ENCODE results near the gene OR6B3. TPM values are rescaled to one million over a fixed set of nuclear protein-coding genes. Genes with fewer than 3 reads are reported as not detected.

OR6B3 gene
- total and polyA plus RNA-seq, 4 donors: not detected

- no peak for DNase-seq (ENCODE audit: low spot score)
- H3K36me3 ChIP-seq (ENCODE audit: control insufficient read depth in 4 of 4, insufficient read depth in 3 of 4, low read depth in 1 of 4, low read length in 3 of 4): no peaks in the 10 kb centered on the region
- no peak for TF ChIP-seq FOXA1 (IDR thresholded peaks at IDR 0.05)
- TF ChIP-seq NR2F2 (IDR thresholded peaks at IDR 0.05): no peak
- TF ChIP-seq HNF4G (IDR thresholded peaks at IDR 0.05): no peak
- no peak for TF ChIP-seq REST (IDR thresholded peaks at IDR 0.05)
- TF ChIP-seq RXRA (IDR thresholded peaks at IDR 0.05): no peak
- no peak for TF ChIP-seq MAX (IDR thresholded peaks at IDR 0.05)
- no peak for TF ChIP-seq RAD21 (IDR thresholded peaks at IDR 0.05)
- TF ChIP-seq YY1 (IDR thresholded peaks at IDR 0.05): no peak
- TF ChIP-seq ATF3 (IDR thresholded peaks at IDR 0.05): no peak
- no peak for TF ChIP-seq GABPA (IDR thresholded peaks at IDR 0.05 in 1 of 2, conservative IDR thresholded peaks at IDR 0.05 in 1 of 2)
- no peak for TF ChIP-seq JUND (IDR thresholded peaks at IDR 0.05)
- no peak for TF ChIP-seq ZBTB33 (IDR thresholded peaks at IDR 0.05)
- TF ChIP-seq TAF1 (conservative IDR thresholded peaks at IDR 0.05): no peak
- TF ChIP-seq FOXA2 (IDR thresholded peaks at IDR 0.05): no peak
- TF ChIP-seq HNF4A (conservative IDR thresholded peaks at IDR 0.05): no peak
- WGBS: 5% methylated on average over 43 of the region's 43 CpGs
- H3K27me3 ChIP-seq (ENCODE audit: control insufficient read depth in 4 of 4, insufficient read depth in 4 of 4, low read length in 3 of 4): peaks cover 4 to 13% (median 4%) of the 10 kb centered on the region in 4 donors
- peaks cover 0 to 3% (median 1%) of the 10 kb centered on the region in 4 donors for H3K9me3 ChIP-seq (ENCODE audit: control insufficient read depth in 4 of 4, low read length in 3 of 4)
- no peak overlapping the region for H3K4me3 ChIP-seq (ENCODE audit: low read depth in 1 of 3, low read length in 3 of 3)
- H3K9ac ChIP-seq (ENCODE audit: low read depth in 1 of 2, low read length in 2 of 2): no peak overlapping the region
- no peak overlapping the region for H3K27ac ChIP-seq (ENCODE audit: low read depth in 1 of 2, low read length in 2 of 2)
- no peaks in the 10 kb centered on the region for H3K4me1 ChIP-seq (ENCODE audit: control insufficient read depth in 4 of 4, insufficient read depth in 4 of 4, low read length in 3 of 4)
Measured at GRCh38 chr2:240095556-240096523, 42.5 kb upstream of the OR6B3 start.

- Histone ChIP-seq H3K27ac (ENCODE audit: low read depth in 1 of 2, low read length in 2 of 2) (no peak overlapping the region), H3K4me1 (ENCODE audit: control insufficient read depth in 4 of 4, insufficient read depth in 4 of 4, low read length in 3 of 4) (no peaks in the 10 kb centered on the region), H3K36me3 (ENCODE audit: control insufficient read depth in 4 of 4, insufficient read depth in 3 of 4, low read depth in 1 of 4, low read length in 3 of 4) (no peaks in the 10 kb centered on the region), H3K9ac (ENCODE audit: low read depth in 1 of 2, low read length in 2 of 2) (no peak overlapping the region), H3K27me3 (ENCODE audit: control insufficient read depth in 4 of 4, insufficient read depth in 4 of 4, low read length in 3 of 4) (peaks cover 0 to 3% (median 1%) of the 10 kb centered on the region in 4 donors), H3K9me3 (ENCODE audit: control insufficient read depth in 4 of 4, low read length in 3 of 4) (peaks cover 0 to 23% (median under 1%) of the 10 kb centered on the region in 4 donors), H3K4me3 (ENCODE audit: low read depth in 1 of 3, low read length in 3 of 3) (no peak overlapping the region)
- no peak for TF ChIP-seq FOXA2 (IDR thresholded peaks at IDR 0.05)
- TF ChIP-seq TAF1 (conservative IDR thresholded peaks at IDR 0.05): no peak
- no peak for TF ChIP-seq HNF4G (IDR thresholded peaks at IDR 0.05)
- TF ChIP-seq HNF4A (conservative IDR thresholded peaks at IDR 0.05): no peak
- TF ChIP-seq RAD21 (IDR thresholded peaks at IDR 0.05): no peak
- no peak for TF ChIP-seq NR2F2 (IDR thresholded peaks at IDR 0.05)
- TF ChIP-seq YY1 (IDR thresholded peaks at IDR 0.05): no peak
- TF ChIP-seq ZBTB33 (IDR thresholded peaks at IDR 0.05): no peak
- no peak for TF ChIP-seq MAX (IDR thresholded peaks at IDR 0.05)
- TF ChIP-seq ATF3 (IDR thresholded peaks at IDR 0.05): no peak
- TF ChIP-seq SP1 (IDR thresholded peaks at IDR 0.05): no peak
- WGBS: 31% methylated on average over 5 of the region's 5 CpGs
- DNase-seq (ENCODE audit: low spot score): no peak
Measured at GRCh38 chr2:240089306-240089705, 36.0 kb upstream of the OR6B3 start.
